ENCODE results near the gene ETFBKMT.

- TF ChIP-seq ZNF317 (CRISPR knock-in tag; IDR thresholded peaks at IDR 0.05), result no peak
- TF ChIP-seq ELK4 (CRISPR knock-in tag; IDR thresholded peaks at IDR 0.05; ENCODE audit: borderline replicate concordance), result no peak
- TF ChIP-seq TP53 (CRISPR knock-in tag; conservative IDR thresholded peaks at IDR 0.05), result no peak
- no peak for TF ChIP-seq PITX1 (CRISPR knock-in tag; IDR thresholded peaks at IDR 0.05)
- TF ChIP-seq SMYD3 (CRISPR knock-in tag; IDR thresholded peaks at IDR 0.05), result no peak
- TF ChIP-seq, protein P1, sequence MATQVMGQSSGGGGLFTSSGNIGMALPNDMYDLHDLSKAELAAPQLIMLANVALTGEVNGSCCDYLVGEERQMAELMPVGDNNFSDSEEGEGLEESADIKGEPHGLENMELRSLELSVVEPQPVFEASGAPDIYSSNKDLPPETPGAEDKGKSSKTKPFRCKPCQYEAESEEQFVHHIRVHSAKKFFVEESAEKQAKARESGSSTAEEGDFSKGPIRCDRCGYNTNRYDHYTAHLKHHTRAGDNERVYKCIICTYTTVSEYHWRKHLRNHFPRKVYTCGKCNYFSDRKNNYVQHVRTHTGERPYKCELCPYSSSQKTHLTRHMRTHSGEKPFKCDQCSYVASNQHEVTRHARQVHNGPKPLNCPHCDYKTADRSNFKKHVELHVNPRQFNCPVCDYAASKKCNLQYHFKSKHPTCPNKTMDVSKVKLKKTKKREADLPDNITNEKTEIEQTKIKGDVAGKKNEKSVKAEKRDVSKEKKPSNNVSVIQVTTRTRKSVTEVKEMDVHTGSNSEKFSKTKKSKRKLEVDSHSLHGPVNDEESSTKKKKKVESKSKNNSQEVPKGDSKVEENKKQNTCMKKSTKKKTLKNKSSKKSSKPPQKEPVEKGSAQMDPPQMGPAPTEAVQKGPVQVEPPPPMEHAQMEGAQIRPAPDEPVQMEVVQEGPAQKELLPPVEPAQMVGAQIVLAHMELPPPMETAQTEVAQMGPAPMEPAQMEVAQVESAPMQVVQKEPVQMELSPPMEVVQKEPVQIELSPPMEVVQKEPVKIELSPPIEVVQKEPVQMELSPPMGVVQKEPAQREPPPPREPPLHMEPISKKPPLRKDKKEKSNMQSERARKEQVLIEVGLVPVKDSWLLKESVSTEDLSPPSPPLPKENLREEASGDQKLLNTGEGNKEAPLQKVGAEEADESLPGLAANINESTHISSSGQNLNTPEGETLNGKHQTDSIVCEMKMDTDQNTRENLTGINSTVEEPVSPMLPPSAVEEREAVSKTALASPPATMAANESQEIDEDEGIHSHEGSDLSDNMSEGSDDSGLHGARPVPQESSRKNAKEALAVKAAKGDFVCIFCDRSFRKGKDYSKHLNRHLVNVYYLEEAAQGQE (IDR thresholded peaks at IDR 0.05; ENCODE audit: borderline replicate concordance in 1 of 2, low read depth in 1 of 2, low read length in 2 of 2), result no peak
- TF ChIP-seq ZFP1 (CRISPR knock-in tag; IDR thresholded peaks at IDR 0.05), result no peak
- no peak for TF ChIP-seq EZH2 (conservative IDR thresholded peaks at IDR 0.05; ENCODE audit: low read depth, low read length)
- no peak for TF ChIP-seq YY1 (IDR thresholded peaks at IDR 0.05; ENCODE audit: insufficient read depth, insufficient replicate concordance, low read depth, low read length)
- TF ChIP-seq, protein P2, sequence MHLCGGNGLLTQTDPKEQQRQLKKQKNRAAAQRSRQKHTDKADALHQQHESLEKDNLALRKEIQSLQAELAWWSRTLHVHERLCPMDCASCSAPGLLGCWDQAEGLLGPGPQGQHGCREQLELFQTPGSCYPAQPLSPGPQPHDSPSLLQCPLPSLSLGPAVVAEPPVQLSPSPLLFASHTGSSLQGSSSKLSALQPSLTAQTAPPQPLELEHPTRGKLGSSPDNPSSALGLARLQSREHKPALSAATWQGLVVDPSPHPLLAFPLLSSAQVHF (CRISPR knock-in tag; IDR thresholded peaks at IDR 0.05), result no peak
- TF ChIP-seq ZBTB21 (CRISPR knock-in tag; IDR thresholded peaks at IDR 0.05), result no peak
- no peak for TF ChIP-seq KDM1A (CRISPR knock-in tag; IDR thresholded peaks at IDR 0.05)
- no peak for TF ChIP-seq ZMAT3 (CRISPR knock-in tag; conservative IDR thresholded peaks at IDR 0.05)
- TF ChIP-seq ZNF460 (CRISPR knock-in tag; IDR thresholded peaks at IDR 0.05; ENCODE audit: borderline replicate concordance), result no peak
Measured at GRCh38 chr12:31645924-31646323, 13.6 kb upstream of the ETFBKMT start.
